Fibroblast of upper back skin (primary cell): ENCODE results near the gene DNAJC5G.
"Not testable (repeated sequence)": the region's sequence is repeated elsewhere in the genome, so short reads cannot be mapped to it uniquely, and the experiment has no call there.

Source experiments
- DNase-seq: peaks from one replicate; pipeline ENCODE4 v3.0.0-alpha.2; 2013

Gene DNAJC5G

GRCh38 chr2:27281855-27282559 is 6.8 kb downstream of the DNAJC5G start, which contains the start of gene TRIM54:
TSS of gene TRIM54 (plus strand) at chr2:27282429. CDS start at chr2:27282732, 303 bp downstream.
- no peak for DNase-seq

GRCh38 chr2:27282892-27283291 is 7.7 kb downstream of the DNAJC5G start:
- no peak for DNase-seq

GRCh38 chr2:27284996-27285395 is 9.8 kb downstream of the DNAJC5G start:
- no peak for DNase-seq

GRCh38 chr2:27285481-27285880 is 10.2 kb downstream of the DNAJC5G start:
- no peak for DNase-seq

- no peak for DNase-seq
Measured at GRCh38 chr2:27288610-27289009, 13.4 kb downstream of the DNAJC5G start.

- DNase-seq, result no peak
Measured at GRCh38 chr2:27290549-27290948, 15.3 kb downstream of the DNAJC5G start.

- DNase-seq, result no peak
Measured at GRCh38 chr2:27291865-27292264, 16.6 kb downstream of the DNAJC5G start.

- no peak for DNase-seq
Measured at GRCh38 chr2:27294928-27295327, 19.7 kb downstream of the DNAJC5G start.

GRCh38 chr2:27296481-27296880 is 21.2 kb downstream of the DNAJC5G start:
- no peak for DNase-seq

- no peak for DNase-seq
Measured at GRCh38 chr2:27297195-27297594, 22.0 kb downstream of the DNAJC5G start.

- no peak for DNase-seq
Measured at GRCh38 chr2:27298391-27299080, 23.3 kb downstream of the DNAJC5G start.

- not testable (repeated sequence) for DNase-seq
Measured at GRCh38 chr2:27300606-27301005, 25.4 kb downstream of the DNAJC5G start.

- DNase-seq, result peak; percentile 74
Measured at GRCh38 chr2:27303093-27304025, 28.1 kb downstream of the DNAJC5G start.

GRCh38 chr2:27304488-27305240 is 29.4 kb downstream of the DNAJC5G start:
- no peak for DNase-seq

GRCh38 chr2:27305516-27305915 is 30.3 kb downstream of the DNAJC5G start:
- no peak for DNase-seq

- DNase-seq, result no peak
Measured at GRCh38 chr2:27306136-27306535, 30.9 kb downstream of the DNAJC5G start.

GRCh38 chr2:27306573-27307286 is 31.5 kb downstream of the DNAJC5G start:
- no peak for DNase-seq

GRCh38 chr2:27307287-27307544 is 32.0 kb downstream of the DNAJC5G start:
- no peak for DNase-seq

GRCh38 chr2:27307545-27308358 is 32.5 kb downstream of the DNAJC5G start:
- DNase-seq, result no peak

GRCh38 chr2:27308359-27308881 is 33.2 kb downstream of the DNAJC5G start, which contains the start of gene UCN:
TSS of gene UCN (minus strand) at chr2:27308445. CDS start at chr2:27307895, 550 bp downstream.
- peak; percentile 18 for DNase-seq

- DNase-seq, result no peak
Measured at GRCh38 chr2:27309651-27310050, 34.4 kb downstream of the DNAJC5G start.
